ENCODE measurements around the gene VPS26A. TPM values are rescaled to one million over a fixed set of nuclear protein-coding genes. Genes with fewer than 3 reads are reported as not detected.

The VPS26A gene
- total and polyA plus RNA-seq, 2 experiments from 2014 or later: 57.6 to 58.7 TPM

GRCh38 chr10:69180525-69181204 is 56.7 kb downstream of the VPS26A start:
- peak; percentile 49 for DNase-seq (ENCODE audit: low spot score)
- peak overlapping the region; percentile 72 for H3K4me2 ChIP-seq
- no peaks in the 10 kb centered on the region for H4K20me1 ChIP-seq (ENCODE audit: insufficient read depth, poor library complexity, severe bottlenecking)
- H3K4me1 ChIP-seq (ENCODE audit: insufficient read depth): peaks cover 9% of the 10 kb centered on the region
- no peaks in the 10 kb centered on the region for H3K27me3 ChIP-seq
- H3K27ac ChIP-seq: peak overlapping the region; percentile 91
- no peaks in the 10 kb centered on the region for H3K9me2 ChIP-seq (replicated peaks; ENCODE audit: insufficient read depth)
- 6% methylated on average over 29 of the region's 29 CpGs for WGBS (ENCODE audit: low lambda C conversion rate, missing lambda C conversion rate)
- no peak for TF ChIP-seq EZH2phosphoT487 (IDR thresholded peaks at IDR 0.05; ENCODE audit: low read depth, severe bottlenecking, unreplicated experiment)
- no peak for TF ChIP-seq CTCF (IDR thresholded peaks at IDR 0.05; ENCODE audit: poor library complexity)
- TF ChIP-seq EZH2 (IDR thresholded peaks at IDR 0.05; ENCODE audit: borderline replicate concordance): no peak
- H2AFZ ChIP-seq: peak overlapping the region; percentile 42
- peaks cover 52% of the 10 kb centered on the region for H3K79me2 ChIP-seq
- H3K9me3 ChIP-seq (ENCODE audit: low read depth): no peaks in the 10 kb centered on the region
- H3K4me3 ChIP-seq: peak overlapping the region; percentile 54
- no peaks in the 10 kb centered on the region for H3K36me3 ChIP-seq (replicated peaks; ENCODE audit: insufficient read depth, low read depth)

GRCh38 chr10:69181433-69181832 is 57.5 kb downstream of the VPS26A start:
- Histone ChIP-seq H2AFZ (no peak overlapping the region), H3K36me3 (replicated peaks; ENCODE audit: insufficient read depth, low read depth) (no peaks in the 10 kb centered on the region), H3K27ac (no peak overlapping the region), H3K9me3 (ENCODE audit: low read depth) (no peaks in the 10 kb centered on the region), H3K79me2 (peaks cover 58% of the 10 kb centered on the region), H3K27me3 (no peaks in the 10 kb centered on the region), H3K4me3 (peak overlapping the region; percentile 54), H3K9me2 (replicated peaks; ENCODE audit: insufficient read depth) (no peaks in the 10 kb centered on the region), H3K4me1 (ENCODE audit: insufficient read depth) (peaks cover 9% of the 10 kb centered on the region), H3K4me2 (peak overlapping the region; percentile 72), H4K20me1 (ENCODE audit: insufficient read depth, poor library complexity, severe bottlenecking) (no peaks in the 10 kb centered on the region)
- no peak for TF ChIP-seq EZH2 (IDR thresholded peaks at IDR 0.05; ENCODE audit: borderline replicate concordance)
- no peak for TF ChIP-seq CTCF (IDR thresholded peaks at IDR 0.05; ENCODE audit: poor library complexity)
- no peak for TF ChIP-seq EZH2phosphoT487 (IDR thresholded peaks at IDR 0.05; ENCODE audit: low read depth, severe bottlenecking, unreplicated experiment)
- WGBS (ENCODE audit: low lambda C conversion rate, missing lambda C conversion rate): 96% methylated on average over 1 of the region's 1 CpG
- DNase-seq (ENCODE audit: low spot score): no peak

- peaks cover 9% of the 10 kb centered on the region for H3K4me1 ChIP-seq (ENCODE audit: insufficient read depth)
These were observed 58.0 kb downstream of the VPS26A start for GRCh38 chr10:69182005-69182404.

More at GRCh38 chr10:69182005-69182404, 58.0 kb downstream of the VPS26A start:
- peak overlapping the region; percentile 72 for H3K4me2 ChIP-seq
- H2AFZ ChIP-seq: no peak overlapping the region
- H3K9me3 ChIP-seq (ENCODE audit: low read depth): no peaks in the 10 kb centered on the region
- H3K9me2 ChIP-seq (replicated peaks; ENCODE audit: insufficient read depth): no peaks in the 10 kb centered on the region
- no peaks in the 10 kb centered on the region for H3K36me3 ChIP-seq (replicated peaks; ENCODE audit: insufficient read depth, low read depth)
- WGBS (ENCODE audit: low lambda C conversion rate, missing lambda C conversion rate): 97% methylated on average over 4 of the region's 4 CpGs
- H3K79me2 ChIP-seq: peaks cover 62% of the 10 kb centered on the region
- no peak overlapping the region for H3K27ac ChIP-seq
- TF ChIP-seq CTCF (IDR thresholded peaks at IDR 0.05; ENCODE audit: poor library complexity) (no peak), EZH2phosphoT487 (IDR thresholded peaks at IDR 0.05; ENCODE audit: low read depth, severe bottlenecking, unreplicated experiment) (no peak), EZH2 (IDR thresholded peaks at IDR 0.05; ENCODE audit: borderline replicate concordance) (no peak)
- H3K27me3 ChIP-seq: no peaks in the 10 kb centered on the region
- H4K20me1 ChIP-seq (ENCODE audit: insufficient read depth, poor library complexity, severe bottlenecking): no peaks in the 10 kb centered on the region
- DNase-seq (ENCODE audit: low spot score): no peak
- H3K4me3 ChIP-seq: no peak overlapping the region

Data from hepatocyte (in vitro differentiated cells).